GM06990 (cell line): ENCODE results near the gene TBCK.

ENCODE experiments used
- DNase-seq: peaks from one replicate; pipeline ENCODE4 v3.0.0-alpha.2; 2011; ENCODE audit not compliant: insufficient read length; ENCODE audit errors: extremely low read depth
- H3K27me3 ChIP-seq: replicated peaks from 2 replicates; pipeline ENCODE4 v1.6.0; 2011; ENCODE audit warnings: low read length; ENCODE audit not compliant: control insufficient read depth, insufficient read depth
- H3K36me3 ChIP-seq: 2 replicates; pipeline ENCODE4 v1.5.1; 2011; ENCODE audit warnings: low read length; ENCODE audit not compliant: control insufficient read depth, insufficient read depth
- H3K4me3 ChIP-seq: replicated peaks from 2 replicates; pipeline ENCODE4 v1.5.1; 2011; ENCODE audit warnings: low read depth, mild to moderate bottlenecking, control low read depth, low read length
- CTCF ChIP-seq: IDR thresholded peaks from 2 replicates; pipeline ENCODE4 v1.5.1; 2011; ENCODE audit warnings: low read length, control low read depth, mild to moderate bottlenecking, inconsistent platforms; ENCODE audit not compliant: insufficient read depth, poor library complexity, severe bottlenecking

TBCK gene

GRCh38 chr4:106022454-106022853 is 293.6 kb downstream of the TBCK start:
- H3K36me3 ChIP-seq: no peaks in the 10 kb centered on the region
- TF ChIP-seq CTCF: no peak
- no peak overlapping the region for H3K4me3 ChIP-seq
- no peak for DNase-seq
- H3K27me3 ChIP-seq: no peaks in the 10 kb centered on the region

GRCh38 chr4:106021737-106022410 is 294.1 kb downstream of the TBCK start:
- H3K36me3 ChIP-seq: no peaks in the 10 kb centered on the region
- no peak for DNase-seq
- no peak for TF ChIP-seq CTCF
- H3K27me3 ChIP-seq: no peaks in the 10 kb centered on the region
- H3K4me3 ChIP-seq: no peak overlapping the region

- no peak for TF ChIP-seq CTCF
- DNase-seq: no peak
These were observed 296.2 kb downstream of the TBCK start for GRCh38 chr4:106019771-106020170.

GRCh38 chr4:106017975-106018374 is 298.0 kb downstream of the TBCK start:
- no peak for DNase-seq
- no peak for TF ChIP-seq CTCF
- Histone ChIP-seq H3K27me3 (no peaks in the 10 kb centered on the region), H3K36me3 (no peaks in the 10 kb centered on the region), H3K4me3 (no peak overlapping the region)

More at GRCh38 chr4:106019771-106020170, 296.2 kb downstream of the TBCK start:
- no peak overlapping the region for H3K4me3 ChIP-seq
- H3K27me3 ChIP-seq: no peaks in the 10 kb centered on the region
- H3K36me3 ChIP-seq: no peaks in the 10 kb centered on the region

- TF ChIP-seq CTCF: no peak
- no peak for DNase-seq
- H3K27me3 ChIP-seq: no peaks in the 10 kb centered on the region
- H3K4me3 ChIP-seq: no peak overlapping the region
- H3K36me3 ChIP-seq: no peaks in the 10 kb centered on the region
These were observed 304.6 kb downstream of the TBCK start for GRCh38 chr4:106011387-106011786.

- Histone ChIP-seq H3K4me3 (no peak overlapping the region), H3K27me3 (no peaks in the 10 kb centered on the region), H3K36me3 (no peaks in the 10 kb centered on the region)
- TF ChIP-seq CTCF: no peak
- no peak for DNase-seq
These were observed 305.2 kb downstream of the TBCK start for GRCh38 chr4:106010761-106011160.
